Thyroid gland (tissue), 4 donors: Measurements from ENCODE around the gene COL23A1.

Experiments used
- POLR2A ChIP-seq, 2 donors: fragments of 450-650 bp; IDR thresholded peaks; one replicate each; pipeline ENCODE4 v1.6.1; 2017; ENCODE audit warnings: antibody characterized with exemption in 2 of 2, mild to moderate bottlenecking in 2 of 2, moderate library complexity in 1 of 2
- TF ChIP-seq, protein P1 (sequence below), 6 experiments: fragments of 200-600 bp in 3 of 6; fragments of 450-650 bp in 3 of 6; sonication (generic) in 3 of 6; IDR thresholded peaks; one replicate each; pipeline ENCODE4 v1.5.1; 2016 to 2019; ENCODE audit warnings: antibody characterized with exemption in 6 of 6, mild to moderate bottlenecking in 2 of 6, inconsistent platforms in 1 of 6, moderate library complexity in 1 of 6

DNA sequence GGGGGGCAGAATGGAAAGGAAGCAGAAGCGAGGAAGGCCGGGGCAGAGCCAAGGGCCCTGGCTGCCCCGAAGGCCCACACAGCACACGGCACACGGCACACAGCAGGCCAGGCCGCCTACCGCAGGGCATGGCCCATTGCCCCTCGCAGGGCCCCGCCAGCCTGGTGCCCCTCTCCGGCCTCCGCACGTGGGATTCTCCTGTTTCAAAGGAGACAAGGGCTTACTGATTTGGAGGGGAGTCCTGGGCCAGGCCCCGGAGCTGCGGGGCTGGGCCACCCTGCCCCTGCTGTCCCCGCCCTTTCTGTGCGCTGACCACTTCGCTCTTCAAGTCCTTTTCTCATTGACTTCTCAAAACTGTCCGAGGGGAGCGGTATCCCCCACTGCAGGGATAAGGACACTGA is 349.9 kb downstream of the COL23A1 start:
- TF ChIP-seq POLR2A (IDR thresholded peaks at IDR 0.05): no peak
- TF ChIP-seq, protein P1, sequence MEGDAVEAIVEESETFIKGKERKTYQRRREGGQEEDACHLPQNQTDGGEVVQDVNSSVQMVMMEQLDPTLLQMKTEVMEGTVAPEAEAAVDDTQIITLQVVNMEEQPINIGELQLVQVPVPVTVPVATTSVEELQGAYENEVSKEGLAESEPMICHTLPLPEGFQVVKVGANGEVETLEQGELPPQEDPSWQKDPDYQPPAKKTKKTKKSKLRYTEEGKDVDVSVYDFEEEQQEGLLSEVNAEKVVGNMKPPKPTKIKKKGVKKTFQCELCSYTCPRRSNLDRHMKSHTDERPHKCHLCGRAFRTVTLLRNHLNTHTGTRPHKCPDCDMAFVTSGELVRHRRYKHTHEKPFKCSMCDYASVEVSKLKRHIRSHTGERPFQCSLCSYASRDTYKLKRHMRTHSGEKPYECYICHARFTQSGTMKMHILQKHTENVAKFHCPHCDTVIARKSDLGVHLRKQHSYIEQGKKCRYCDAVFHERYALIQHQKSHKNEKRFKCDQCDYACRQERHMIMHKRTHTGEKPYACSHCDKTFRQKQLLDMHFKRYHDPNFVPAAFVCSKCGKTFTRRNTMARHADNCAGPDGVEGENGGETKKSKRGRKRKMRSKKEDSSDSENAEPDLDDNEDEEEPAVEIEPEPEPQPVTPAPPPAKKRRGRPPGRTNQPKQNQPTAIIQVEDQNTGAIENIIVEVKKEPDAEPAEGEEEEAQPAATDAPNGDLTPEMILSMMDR (IDR thresholded peaks at IDR 0.05): no peak
